HG03442 (cell line): ENCODE data around the gene ZBTB8B.
A peak's percentile ranks its signal among the peaks of the same experiment; 100 is the strongest.
"Not testable (repeated sequence)": the region's sequence is repeated elsewhere in the genome, so short reads cannot be mapped to it uniquely, and the experiment has no call there.

Experiments
- ATAC-seq: cut with Tn5 transposase; IDR thresholded peaks from one replicate; pipeline ENCODE4 v1.9.1; 2021; ENCODE audit warnings: mild to moderate bottlenecking, moderate library complexity; ENCODE audit not compliant: unreplicated experiment

The ZBTB8B gene

GRCh38 chr1:32464716-32465577 is at the start of gene ZBTB8B:
ZBTB8B (plus strand) TSS chr1:32465072; CDS start chr1:32470625, 5,553 bp downstream.
- no peak for ATAC-seq

GRCh38 chr1:32421775-32422174 is 43.1 kb upstream of the ZBTB8B start:
- no peak for ATAC-seq

GRCh38 chr1:32426489-32427255 is 38.2 kb upstream of the ZBTB8B start:
- no peak for ATAC-seq

GRCh38 chr1:32427264-32427963 is 37.5 kb upstream of the ZBTB8B start:
- ATAC-seq: no peak

GRCh38 chr1:32431736-32432400 is 33.0 kb upstream of the ZBTB8B start:
- ATAC-seq: peak; percentile 46

GRCh38 chr1:32438136-32438535 is 26.7 kb upstream of the ZBTB8B start:
- no peak for ATAC-seq

GRCh38 chr1:32438777-32439176 is 26.1 kb upstream of the ZBTB8B start:
- ATAC-seq: not testable (repeated sequence)

- ATAC-seq: not testable (repeated sequence)
Measured at GRCh38 chr1:32441467-32441866, 23.4 kb upstream of the ZBTB8B start.

GRCh38 chr1:32447469-32448185 is 17.2 kb upstream of the ZBTB8B start:
- no peak for ATAC-seq

- ATAC-seq: not testable (repeated sequence)
Measured at GRCh38 chr1:32448186-32448772, 16.6 kb upstream of the ZBTB8B start.

- no peak for ATAC-seq
Measured at GRCh38 chr1:32448773-32449456, 16.0 kb upstream of the ZBTB8B start.

GRCh38 chr1:32449457-32449831 is 15.4 kb upstream of the ZBTB8B start:
- ATAC-seq: not testable (repeated sequence)

- ATAC-seq: no peak
Measured at GRCh38 chr1:32454726-32455125, 10.1 kb upstream of the ZBTB8B start.

- no peak for ATAC-seq
Measured at GRCh38 chr1:32455958-32456357, 8.9 kb upstream of the ZBTB8B start.

- ATAC-seq: not testable (repeated sequence)
Measured at GRCh38 chr1:32458798-32459197, 6.1 kb upstream of the ZBTB8B start.

GRCh38 chr1:32462977-32463376 is 1.9 kb upstream of the ZBTB8B start:
- ATAC-seq: not testable (repeated sequence)

GRCh38 chr1:32464191-32464715 is 619 bp upstream of the ZBTB8B start:
- ATAC-seq: no peak

GRCh38 chr1:32465578-32465933 is 684 bp downstream of the ZBTB8B start:
- ATAC-seq: no peak

- no peak for ATAC-seq
Measured at GRCh38 chr1:32466761-32467160, 1.9 kb downstream of the ZBTB8B start.
